HCT116 (cell line): ENCODE measurements around the gene COL5A1. TPM values are rescaled to one million over a fixed set of nuclear protein-coding genes. Genes with fewer than 3 reads are reported as not detected.

ENCODE experiments used
- ATAC-seq: fragments of 200-7000 bp; cut with Tn5 transposase; 2 replicates; pipeline ENCODE4 v1.9.1; 2020; ENCODE audit warnings: mild to moderate bottlenecking, moderate library complexity
- BruUV-seq: library from RNA; stranded (reverse); fragments of 400-500 nt; replicated peaks from 2 replicates; lab custom pipeline; 2021; lab: Mats Ljungman, UMichigan
- CTCF ChIA-PET: fragments of 300-600 bp; sonication (Branson Sonifier 250); formaldehyde crosslinking; loops from one replicate; lab custom pipeline; 2021; ENCODE audit warnings: antibody characterized with exemption; lab: Charles Lee
- POLR2A ChIA-PET: fragments of 300-600, 350-600 bp; sonication (Branson Sonifier 250); formaldehyde crosslinking; loops from one replicate; lab custom pipeline; 2021; ENCODE audit warnings: antibody characterized with exemption; lab: Charles Lee
- RAD21 ChIA-PET, 2 experiments: fragments of 300-600 bp; sonication (Branson Sonifier 250); formaldehyde crosslinking; loops; one replicate each; lab custom pipeline; 2023; ENCODE audit warnings: low total read pairs in 2 of 2; ENCODE audit not compliant: uncharacterized antibody in 2 of 2, unreplicated experiment in 2 of 2, low non-redundant PET in 1 of 2; lab: Charles Lee
- DNase-seq: peaks from one replicate; pipeline ENCODE4 v3.0.0-alpha.2; 2010; ENCODE audit warnings: low read depth, low spot score
- H2AFZ ChIP-seq: fragments of 200-600 bp; shearing (Covaris generic), sonication (generic); 2 replicates; pipeline ENCODE4 v1.6.1; 2017; ENCODE audit warnings: low read depth, mixed run types, mixed read lengths, antibody characterized with exemption, low read length; ENCODE audit not compliant: poor library complexity, severe bottlenecking
- H3K27ac ChIP-seq: 2 replicates; pipeline ENCODE4 v1.5.1; 2012; ENCODE audit warnings: low read depth, low read length
- H3K27me3 ChIP-seq: fragments of 200-600 bp; sonication (generic); 2 replicates; pipeline ENCODE4 v1.6.1; 2016; ENCODE audit warnings: mixed run types, low read length, mixed read lengths; ENCODE audit not compliant: insufficient read depth
- H3K36me3 ChIP-seq, 2 experiments: fragments of 200-500 bp in 1 of 2; fragments of 200-600 bp in 1 of 2; sonication (Bioruptor generic) in 1 of 2; sonication (generic) in 1 of 2; 2 replicates each; pipeline versions ENCODE4 v1.5.1 to v1.6.1; 2014 to 2016; ENCODE audit warnings: low read length in 2 of 2, inconsistent platforms in 1 of 2, mixed read lengths in 1 of 2, mixed run types in 1 of 2; ENCODE audit not compliant: insufficient read depth in 2 of 2, control insufficient read depth in 1 of 2
- H3K4me1 ChIP-seq, 2 experiments: fragments of 200-600 bp in 1 of 2; sonication (generic) in 1 of 2; 2 replicates each; pipeline versions ENCODE4 v1.5.1 to v1.6.1; 2012 to 2017; ENCODE audit warnings: low read length in 2 of 2, inconsistent platforms in 1 of 2, mild to moderate bottlenecking in 1 of 2, mixed read lengths in 1 of 2, mixed run types in 1 of 2, moderate library complexity in 1 of 2; ENCODE audit not compliant: insufficient read depth in 2 of 2, control insufficient read depth in 1 of 2
- H3K4me2 ChIP-seq: fragments of 200-600 bp; sonication (generic); 2 replicates; pipeline ENCODE4 v1.6.1; 2017; ENCODE audit warnings: mixed run types, low read length, mixed read lengths
- H3K4me3 ChIP-seq, 2 experiments: fragments of 200-600 bp in 1 of 2; sonication (generic) in 1 of 2; replicated peaks in 1 of 2; 2 replicates each; pipeline ENCODE4 v1.5.1; 2011 to 2016; ENCODE audit warnings: low read length in 2 of 2, control low read depth in 1 of 2, low read depth in 1 of 2, mild to moderate bottlenecking in 1 of 2, mixed read lengths in 1 of 2, mixed run types in 1 of 2
- H3K79me2 ChIP-seq: fragments of 200-600 bp; sonication (generic); 2 replicates; pipeline ENCODE4 v1.6.1; 2017; ENCODE audit warnings: mild to moderate bottlenecking, mixed run types, low read length, moderate library complexity, mixed read lengths; ENCODE audit not compliant: insufficient read depth
- H3K9ac ChIP-seq: fragments of 200-600 bp; sonication (generic); 2 replicates; pipeline ENCODE4 v1.6.1; 2016; ENCODE audit warnings: low read length, mixed read lengths
- H3K9me2 ChIP-seq: fragments of 200-600 bp; sonication (generic), shearing (Covaris generic); 2 replicates; pipeline ENCODE4 v1.6.1; 2017; ENCODE audit warnings: mixed run types, mild to moderate bottlenecking, moderate library complexity; ENCODE audit not compliant: insufficient read depth
- H3K9me3 ChIP-seq, 2 experiments: fragments of 200-500 bp in 1 of 2; fragments of 200-600 bp in 1 of 2; sonication (Bioruptor generic) in 1 of 2; sonication (generic) in 1 of 2; 2 replicates each; pipeline ENCODE4 v1.6.1; 2014 to 2017; ENCODE audit warnings: low read length in 2 of 2, mixed read lengths in 2 of 2, inconsistent platforms in 1 of 2, low read depth in 1 of 2, mild to moderate bottlenecking in 1 of 2, mixed run types in 1 of 2, moderate library complexity in 1 of 2; ENCODE audit not compliant: control insufficient read depth in 1 of 2, insufficient read depth in 1 of 2
- H4K20me1 ChIP-seq: fragments of 200-600 bp; sonication (generic), shearing (Covaris generic); 2 replicates; pipeline ENCODE4 v1.6.1; 2017; ENCODE audit warnings: mixed run types, mild to moderate bottlenecking, moderate library complexity; ENCODE audit not compliant: insufficient read depth
- ATF3 ChIP-seq: IDR thresholded peaks from 2 replicates; pipeline ENCODE4 v1.6.1; 2012
- CBX3 ChIP-seq: IDR thresholded peaks from 2 replicates; pipeline ENCODE4 v1.6.1; 2012; ENCODE audit warnings: low read depth
- CEBPB ChIP-seq: IDR thresholded peaks from 2 replicates; pipeline ENCODE4 v1.6.1; 2012; ENCODE audit warnings: low read depth
- EGR1 ChIP-seq: IDR thresholded peaks from 2 replicates; pipeline ENCODE4 v1.6.1; 2012; ENCODE audit warnings: low read depth
- ELF1 ChIP-seq: IDR thresholded peaks from 2 replicates; pipeline ENCODE4 v1.6.1; 2012; ENCODE audit warnings: low read depth, borderline replicate concordance
- EZH2 ChIP-seq: fragments of 200-600 bp; sonication (generic); IDR thresholded peaks from 2 replicates; pipeline ENCODE4 v1.6.1; 2017; ENCODE audit warnings: antibody characterized with exemption, mixed run types
- EZH2phosphoT487 ChIP-seq: fragments of 200-600 bp; IDR thresholded peaks from 2 replicates; pipeline ENCODE4 v1.6.1; 2018; ENCODE audit warnings: antibody characterized with exemption, borderline replicate concordance
- FOSL1 ChIP-seq: IDR thresholded peaks from 2 replicates; pipeline ENCODE4 v1.6.1; 2012; ENCODE audit warnings: low read depth
- JUND ChIP-seq: IDR thresholded peaks from 2 replicates; pipeline ENCODE4 v1.6.1; 2012
- POLR2A ChIP-seq: IDR thresholded peaks from 2 replicates; pipeline ENCODE4 v1.7.0; 2011; ENCODE audit warnings: borderline replicate concordance; ENCODE audit not compliant: insufficient read depth, insufficient read length; ENCODE audit errors: extremely low read depth
- RAD21 ChIP-seq: IDR thresholded peaks from 2 replicates; pipeline ENCODE4 v1.6.1; 2012; ENCODE audit warnings: low read depth, mild to moderate bottlenecking
- REST ChIP-seq: IDR thresholded peaks from 2 replicates; pipeline ENCODE4 v1.6.1; 2012; ENCODE audit warnings: low read depth
- ZBTB33 ChIP-seq: IDR thresholded peaks from 2 replicates; pipeline ENCODE4 v1.6.1; 2011; ENCODE audit warnings: mild to moderate bottlenecking, low read length, moderate library complexity; ENCODE audit not compliant: insufficient replicate concordance; ENCODE audit errors: extremely low read depth
- ZFX ChIP-seq: fragments of 450-650 bp; IDR thresholded peaks from 2 replicates; pipeline ENCODE4 v1.6.1; 2017
- ZNF274 ChIP-seq: fragments of 200-500 bp; sonication (Bioruptor generic); IDR thresholded peaks from 2 replicates; pipeline ENCODE4 v1.6.1; 2014; ENCODE audit warnings: mild to moderate bottlenecking, low read depth, low read length, inconsistent platforms
- intact Hi-C: fragments of 100-400 bp; cut with micrococcal nuclease; formaldehyde crosslinking; loops from 2 replicates; pipeline ENCODE4 v1.10.0; 2022
- total RNA-seq: library from RNA; stranded (reverse); gene quantifications from one replicate; pipeline ENCODE4 v1.2.1, GENCODE V29; 2021; ENCODE audit not compliant: unreplicated experiment

Gene COL5A1
- total RNA-seq, 1 experiment from 2014 or later = 0.30 TPM

- Histone ChIP-seq H3K79me2 (no peaks in the 10 kb centered on the region), H3K4me3 (peak overlapping the region in 1 of 2 experiments; percentile 49; a peak in 1 of 4 replicates), H3K4me1 (peaks cover 14 to 21% of the 10 kb centered on the region in 2 experiments), H2AFZ (no peak overlapping the region), H3K9ac (no peak overlapping the region), H3K27me3 (no peaks in the 10 kb centered on the region; the same call in 1 of the 2 replicates), H3K9me3 (peaks cover 0 to 5% of the 10 kb centered on the region in 2 experiments; a peak in 1 of 4 replicates), H3K9me2 (no peaks in the 10 kb centered on the region), H3K36me3 (no peaks in the 10 kb centered on the region), H3K27ac (no peak overlapping the region), H3K4me2 (peak overlapping the region; percentile 85), H4K20me1 (no peaks in the 10 kb centered on the region)
- ChIA-PET CTCF (no interaction called here), RAD21 (no interaction called here), POLR2A (no interaction called here)
- TF ChIP-seq REST (no peak), ZNF274 (no peak), ZFX (no peak), POLR2A (no peak), EZH2phosphoT487 (no peak), CEBPB (no peak), ZBTB33 (no peak), EGR1 (no peak), ATF3 (no peak), JUND (no peak), RAD21 (no peak), FOSL1 (no peak), CBX3 (no peak), EZH2 (no peak), ELF1 (no peak)
- no TSS peak for BruUV-seq
- no peak for ATAC-seq
- intact Hi-C loops = no loop called here
- DNase-seq = no peak
Measured at GRCh38 chr9:134601764-134602163, 39.8 kb upstream of the COL5A1 start.
